ENCODE measurements around the gene SIX2. TPM values are rescaled to one million over a fixed set of nuclear protein-coding genes. Genes with fewer than 3 reads are reported as not detected.

The SIX2 gene
- total RNA-seq, 3 donors from 2014 or later: 0.98 to 3.5 (median 1.5) TPM

GRCh38 chr2:44997963-44998362 is 11.3 kb downstream of the SIX2 start:
- no peak overlapping the region for H3K27ac ChIP-seq
- intact Hi-C loops (cut with DNase I; ENCODE audit: low total_unique reads): no loop called here

GRCh38 chr2:44996356-44996755 is 12.9 kb downstream of the SIX2 start:
- Histone ChIP-seq H3K27me3 (peaks cover 0 to 18% of the 10 kb centered on the region in 2 donors), H3K27ac (no peak overlapping the region), H3K4me1 (no peaks in the 10 kb centered on the region), H3K4me3 (no peak overlapping the region), H3K9me3 (no peaks in the 10 kb centered on the region), H3K36me3 (no peaks in the 10 kb centered on the region)
- TF ChIP-seq POLR2AphosphoS5 (IDR thresholded peaks at IDR 0.05) (no peak), POLR2A (IDR thresholded peaks at IDR 0.05) (no peak)
- TF ChIP-seq, protein P1, sequence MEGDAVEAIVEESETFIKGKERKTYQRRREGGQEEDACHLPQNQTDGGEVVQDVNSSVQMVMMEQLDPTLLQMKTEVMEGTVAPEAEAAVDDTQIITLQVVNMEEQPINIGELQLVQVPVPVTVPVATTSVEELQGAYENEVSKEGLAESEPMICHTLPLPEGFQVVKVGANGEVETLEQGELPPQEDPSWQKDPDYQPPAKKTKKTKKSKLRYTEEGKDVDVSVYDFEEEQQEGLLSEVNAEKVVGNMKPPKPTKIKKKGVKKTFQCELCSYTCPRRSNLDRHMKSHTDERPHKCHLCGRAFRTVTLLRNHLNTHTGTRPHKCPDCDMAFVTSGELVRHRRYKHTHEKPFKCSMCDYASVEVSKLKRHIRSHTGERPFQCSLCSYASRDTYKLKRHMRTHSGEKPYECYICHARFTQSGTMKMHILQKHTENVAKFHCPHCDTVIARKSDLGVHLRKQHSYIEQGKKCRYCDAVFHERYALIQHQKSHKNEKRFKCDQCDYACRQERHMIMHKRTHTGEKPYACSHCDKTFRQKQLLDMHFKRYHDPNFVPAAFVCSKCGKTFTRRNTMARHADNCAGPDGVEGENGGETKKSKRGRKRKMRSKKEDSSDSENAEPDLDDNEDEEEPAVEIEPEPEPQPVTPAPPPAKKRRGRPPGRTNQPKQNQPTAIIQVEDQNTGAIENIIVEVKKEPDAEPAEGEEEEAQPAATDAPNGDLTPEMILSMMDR (IDR thresholded peaks at IDR 0.05): no peak
- no peak for DNase-seq (ENCODE audit: low spot score in 2 of 2)
- intact Hi-C loops (cut with DNase I; ENCODE audit: low total_unique reads): no loop called here

More at GRCh38 chr2:44997963-44998362, 11.3 kb downstream of the SIX2 start:
- peaks cover 0 to 34% of the 10 kb centered on the region in 2 donors for H3K27me3 ChIP-seq
- no peak overlapping the region for H3K4me3 ChIP-seq
- TF ChIP-seq POLR2AphosphoS5 (IDR thresholded peaks at IDR 0.05): no peak
- H3K4me1 ChIP-seq: no peaks in the 10 kb centered on the region
- no peak for DNase-seq (ENCODE audit: low spot score in 2 of 2)
- no peaks in the 10 kb centered on the region for H3K36me3 ChIP-seq
- H3K9me3 ChIP-seq: no peaks in the 10 kb centered on the region

- H3K36me3 ChIP-seq: no peaks in the 10 kb centered on the region
- no peak for DNase-seq (ENCODE audit: low spot score in 2 of 2)
- H3K27me3 ChIP-seq: no peaks in the 10 kb centered on the region
- no peaks in the 10 kb centered on the region for H3K4me1 ChIP-seq
- TF ChIP-seq POLR2A (IDR thresholded peaks at IDR 0.05): no peak
- no peak for TF ChIP-seq POLR2AphosphoS5 (IDR thresholded peaks at IDR 0.05)
- TF ChIP-seq, protein P1 (IDR thresholded peaks at IDR 0.05): no peak
- intact Hi-C loops (cut with DNase I; ENCODE audit: low total_unique reads): no loop called here
- H3K27ac ChIP-seq: no peak overlapping the region
- no peaks in the 10 kb centered on the region for H3K9me3 ChIP-seq
- no peak overlapping the region for H3K4me3 ChIP-seq
Observed at GRCh38 chr2:44994377-44994776, 14.9 kb downstream of the SIX2 start.

DNA sequence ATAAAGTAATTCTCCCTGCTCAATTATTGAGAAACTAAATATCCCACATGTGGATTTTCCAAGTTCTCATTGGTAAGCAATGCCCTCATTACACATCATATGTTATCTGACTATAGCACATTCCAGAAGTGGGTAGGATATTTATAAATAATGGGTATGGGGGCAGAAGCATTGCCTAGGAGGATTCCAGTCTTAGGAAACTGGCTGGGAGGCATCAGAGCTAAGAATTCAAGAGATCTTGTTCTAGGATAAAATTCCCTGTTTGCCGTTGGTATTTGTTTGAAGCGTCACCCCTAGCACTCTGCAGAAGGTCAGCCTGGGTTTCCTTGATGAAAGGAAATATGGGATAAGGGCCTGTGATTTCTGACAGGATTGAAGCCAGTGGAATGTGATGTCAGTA is 20.1 kb downstream of the SIX2 start:
- H3K27me3 ChIP-seq: no peaks in the 10 kb centered on the region
- no peaks in the 10 kb centered on the region for H3K4me1 ChIP-seq
- no peak overlapping the region for H3K27ac ChIP-seq
- peaks cover 6 to 13% of the 10 kb centered on the region in 2 donors for H3K9me3 ChIP-seq
- no peak overlapping the region for H3K4me3 ChIP-seq
- TF ChIP-seq POLR2A (IDR thresholded peaks at IDR 0.05): no peak
- TF ChIP-seq POLR2AphosphoS5 (IDR thresholded peaks at IDR 0.05): no peak
- no peaks in the 10 kb centered on the region for H3K36me3 ChIP-seq
- intact Hi-C loops (cut with DNase I; ENCODE audit: low total_unique reads): no loop called here
- no peak for DNase-seq (ENCODE audit: low spot score in 2 of 2)

DNA sequence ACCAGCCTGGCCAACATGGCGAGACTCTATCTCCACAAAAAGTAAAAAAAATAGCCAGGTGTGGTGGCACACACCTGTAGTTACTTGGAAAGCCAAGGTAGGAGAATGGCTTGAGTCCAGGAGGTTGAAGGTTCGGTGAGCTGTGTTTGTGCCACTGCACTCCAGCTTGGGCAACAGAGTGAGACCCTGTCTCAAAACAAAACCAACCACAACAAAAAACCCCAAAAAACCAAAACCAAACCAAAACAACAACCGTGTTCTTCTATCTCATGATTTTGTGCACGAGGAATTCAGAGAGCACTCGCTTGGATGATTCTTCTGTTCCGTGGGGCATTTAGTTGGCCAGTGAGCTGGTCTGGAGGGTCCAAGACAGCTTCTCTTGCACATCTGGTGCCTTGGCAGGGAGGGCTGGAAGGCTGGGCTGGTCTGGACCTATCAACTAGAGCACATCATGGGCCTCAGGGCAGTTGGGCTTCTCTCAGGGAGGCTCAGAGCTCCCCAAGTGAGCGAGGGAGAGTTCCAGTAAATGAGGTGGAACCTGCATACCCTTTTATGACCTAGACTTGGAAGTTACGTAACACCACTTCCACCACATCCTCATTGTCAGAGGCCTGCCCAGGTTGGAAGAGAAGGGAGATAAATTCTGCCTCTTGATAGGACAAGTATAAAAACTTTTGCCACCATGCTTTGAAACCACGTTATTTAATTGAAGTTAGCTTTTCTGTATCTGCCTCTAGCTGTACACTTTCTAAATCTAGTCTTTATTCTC is 25.2 kb downstream of the SIX2 start:
- TF ChIP-seq, protein P1 (IDR thresholded peaks at IDR 0.05): no peak
- TF ChIP-seq POLR2AphosphoS5 (IDR thresholded peaks at IDR 0.05) (no peak), POLR2A (IDR thresholded peaks at IDR 0.05) (no peak)
- intact Hi-C loops (cut with DNase I; ENCODE audit: low total_unique reads): no loop called here
- Histone ChIP-seq H3K4me1 (no peaks in the 10 kb centered on the region), H3K27ac (no peak overlapping the region), H3K9me3 (peaks cover 6 to 13% of the 10 kb centered on the region in 2 donors), H3K27me3 (no peaks in the 10 kb centered on the region), H3K4me3 (no peak overlapping the region), H3K36me3 (no peaks in the 10 kb centered on the region)
- no peak for DNase-seq (ENCODE audit: low spot score in 2 of 2)

DNA sequence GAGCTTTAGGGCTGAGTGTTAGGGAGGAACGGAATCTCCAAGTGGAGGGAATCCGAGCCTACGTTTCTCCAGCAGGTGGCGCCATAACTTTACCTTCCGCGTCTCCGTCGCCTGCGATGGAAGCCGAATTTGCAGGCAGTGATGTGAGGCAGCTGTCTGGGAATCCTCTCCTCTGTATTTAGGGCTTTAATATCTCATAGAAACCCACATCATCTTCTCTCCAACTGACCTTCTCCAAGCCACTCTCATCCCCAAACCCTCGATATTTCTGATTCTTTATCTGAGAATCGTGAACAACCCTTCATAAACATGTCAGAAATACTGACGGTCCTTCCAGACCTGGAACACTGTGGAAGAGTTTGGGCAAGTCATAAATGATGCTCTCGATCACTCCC is 27.5 kb downstream of the SIX2 start:
- Histone ChIP-seq H3K4me1 (no peaks in the 10 kb centered on the region), H3K27me3 (no peaks in the 10 kb centered on the region), H3K36me3 (no peaks in the 10 kb centered on the region), H3K9me3 (no peaks in the 10 kb centered on the region), H3K4me3 (no peak overlapping the region), H3K27ac (no peak overlapping the region)
- TF ChIP-seq, protein P1 (IDR thresholded peaks at IDR 0.05): peak; percentile 24 to 88 (median 75)
- no peak for TF ChIP-seq POLR2A (IDR thresholded peaks at IDR 0.05)
- intact Hi-C loops (cut with DNase I; ENCODE audit: low total_unique reads): no loop called here
- peak; percentile 40 to 80 for DNase-seq (ENCODE audit: low spot score in 2 of 2)
